MM.1S (cell line): Measurements from ENCODE around the gene MAGI3.

Experiments used
- DNase-seq: peaks from one replicate; pipeline ENCODE4 v3.0.0-alpha.2; 2015
- H2AFZ ChIP-seq: fragments of 300-600 bp; sonication (generic); 2 replicates; pipeline ENCODE4 v1.6.0; 2016; ENCODE audit warnings: antibody characterized with exemption, low read length
- H3F3A ChIP-seq: fragments of 300-600 bp; sonication (generic); 2 replicates; pipeline ENCODE4 v1.6.1; 2016; ENCODE audit warnings: mild to moderate bottlenecking, antibody characterized with exemption, low read length, moderate library complexity, mixed read lengths; ENCODE audit not compliant: insufficient read depth
- H3K27ac ChIP-seq: fragments of 300-600 bp; sonication (generic); 2 replicates; pipeline ENCODE4 v1.5.1; 2016; ENCODE audit warnings: mild to moderate bottlenecking, low read length
- H3K27me3 ChIP-seq: fragments of 300-600 bp; sonication (generic); replicated peaks from 2 replicates; pipeline ENCODE4 v1.6.0; 2016; ENCODE audit warnings: low read length; ENCODE audit not compliant: insufficient read depth
- H3K36me3 ChIP-seq: fragments of 300-600 bp; sonication (generic); replicated peaks from 2 replicates; pipeline ENCODE4 v1.6.1; 2016; ENCODE audit warnings: mild to moderate bottlenecking, low read length, mixed read lengths; ENCODE audit not compliant: insufficient read depth
- H3K4me1 ChIP-seq: fragments of 300-600 bp; sonication (generic); 2 replicates; pipeline ENCODE4 v1.6.1; 2016; ENCODE audit warnings: low read length, mixed read lengths
- H3K4me2 ChIP-seq: fragments of 300-600 bp; sonication (generic); 2 replicates; pipeline ENCODE4 v1.6.0; 2016; ENCODE audit warnings: low read depth, low read length
- H3K4me3 ChIP-seq: fragments of 300-600 bp; sonication (generic); 2 replicates; pipeline ENCODE4 v1.5.1; 2016; ENCODE audit warnings: low read length, mixed read lengths
- H3K79me2 ChIP-seq: fragments of 300-600 bp; sonication (generic); 2 replicates; pipeline ENCODE4 v1.6.1; 2016; ENCODE audit warnings: mixed run types, low read length, mixed read lengths
- H3K9ac ChIP-seq: fragments of 300-600 bp; sonication (generic); 2 replicates; pipeline ENCODE4 v1.6.1; 2016; ENCODE audit warnings: low read length, mixed read lengths
- H3K9me2 ChIP-seq: fragments of 300-600 bp; sonication (generic); replicated peaks from 2 replicates; pipeline ENCODE4 v1.6.1; 2016; ENCODE audit warnings: mild to moderate bottlenecking, low read length, mixed read lengths; ENCODE audit not compliant: insufficient read depth
- H3K9me3 ChIP-seq: fragments of 300-600 bp; sonication (generic); replicated peaks from 2 replicates; pipeline ENCODE4 v1.6.1; 2016; ENCODE audit warnings: mild to moderate bottlenecking, low read length, mixed read lengths; ENCODE audit not compliant: insufficient read depth
- H4K20me1 ChIP-seq: fragments of 300-600 bp; sonication (generic); 2 replicates; pipeline ENCODE4 v1.6.1; 2016; ENCODE audit warnings: mild to moderate bottlenecking, low read length, moderate library complexity, mixed read lengths; ENCODE audit not compliant: insufficient read depth
- CTCF ChIP-seq: fragments of 300-600 bp; sonication (generic); IDR thresholded peaks from 2 replicates; pipeline ENCODE4 v1.5.1; 2016; ENCODE audit warnings: antibody characterized with exemption, low read length, mixed read lengths
- EZH2 ChIP-seq: fragments of 300-600 bp; sonication (generic); optimal IDR thresholded peaks from 2 replicates; pipeline ENCODE3; 2017; ENCODE audit warnings: low read depth, mild to moderate bottlenecking, antibody characterized with exemption, low read length, mixed read lengths
- EZH2phosphoT487 ChIP-seq: fragments of 300-600 bp; sonication (generic); IDR thresholded peaks from 2 replicates; pipeline ENCODE4 v1.6.1; 2018; ENCODE audit warnings: antibody characterized with exemption, low read length

The MAGI3 gene

DNA sequence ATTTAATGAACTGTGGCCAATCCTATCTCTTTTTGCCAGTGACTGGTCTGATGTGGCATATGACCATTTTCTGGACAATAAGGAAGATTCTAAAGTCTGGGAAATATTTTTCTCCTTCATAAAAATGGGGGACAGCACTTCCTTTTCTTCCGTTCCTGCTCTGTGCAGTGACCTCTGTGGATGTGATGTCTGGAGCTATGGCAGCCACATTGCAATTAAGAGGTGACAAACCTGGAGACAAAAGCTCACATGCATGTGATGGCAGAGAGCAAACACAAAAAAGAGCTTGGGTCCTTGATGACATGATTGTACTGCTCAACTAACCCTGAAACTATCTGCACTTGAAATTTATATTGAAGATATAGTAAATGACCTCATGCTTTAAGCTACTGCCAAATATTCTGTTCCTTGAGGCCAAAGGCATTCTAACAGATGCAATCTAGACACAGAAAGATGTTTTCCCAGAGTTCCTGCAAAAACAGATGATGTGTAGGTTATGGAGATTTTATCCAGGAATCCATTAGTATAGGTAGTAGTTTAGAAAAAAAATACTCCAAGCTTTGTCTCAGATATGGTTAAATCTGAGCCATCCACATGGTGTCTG, 2.2 kb upstream of the MAGI3 start:
- Histone ChIP-seq H4K20me1 (no peaks in the 10 kb centered on the region), H3K27ac (no peak overlapping the region), H3K9me3 (no peaks in the 10 kb centered on the region), H3K4me2 (0 out of 2 replicates have a peak overlapping the region, but pooled peaks have one; percentile 91), H3K79me2 (peaks cover 12% of the 10 kb centered on the region), H3K4me1 (no peaks in the 10 kb centered on the region), H3K36me3 (no peaks in the 10 kb centered on the region), H3K4me3 (no peak overlapping the region), H3K9me2 (no peaks in the 10 kb centered on the region), H3F3A (0 out of 2 replicates have a peak, but pooled peaks cover 2% of the 10 kb centered on the region), H3K27me3 (no peaks in the 10 kb centered on the region), H3K9ac (no peak overlapping the region), H2AFZ (no peak overlapping the region)
- no peak for DNase-seq
- no peak for TF ChIP-seq EZH2phosphoT487

DNA sequence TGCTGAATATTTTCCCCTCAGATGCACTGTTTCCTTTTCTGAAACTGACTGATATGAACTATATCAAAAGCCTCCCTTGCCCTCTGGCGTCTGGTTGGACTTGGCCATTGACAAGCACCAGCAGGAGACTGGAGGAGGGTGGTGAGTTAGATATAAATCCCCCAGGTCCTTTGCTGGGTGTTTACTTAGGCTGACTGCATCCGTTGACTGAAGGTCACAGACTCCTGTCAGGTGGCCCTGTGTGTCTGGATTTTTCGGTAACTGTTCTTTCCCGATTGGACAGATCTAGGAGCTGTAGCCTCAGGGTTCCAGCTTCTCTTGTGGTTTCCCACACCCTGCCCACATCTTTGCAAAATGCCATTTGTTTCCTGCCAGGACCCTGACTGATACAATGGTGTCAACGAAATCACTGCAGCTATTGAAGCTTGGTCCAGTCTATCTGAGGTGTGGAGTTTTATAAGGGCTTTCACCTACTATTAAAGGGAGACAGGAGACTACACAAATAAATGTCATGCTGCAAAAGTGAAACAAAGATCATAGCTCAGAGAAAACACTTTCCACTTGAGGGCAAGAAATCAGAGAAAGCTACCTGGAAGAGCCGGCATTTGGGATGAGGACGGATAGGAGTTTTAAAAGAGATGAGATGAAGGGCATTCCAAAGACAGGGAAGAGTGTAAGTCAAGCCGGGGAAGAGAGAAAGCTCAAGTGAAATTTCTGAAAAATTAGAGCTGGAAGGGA, 1.5 kb upstream of the MAGI3 start:
- H3K9me2 ChIP-seq: no peaks in the 10 kb centered on the region
- no peak for DNase-seq
- H2AFZ ChIP-seq: peak overlapping the region; percentile 88
- TF ChIP-seq EZH2phosphoT487 (no peak), CTCF (no peak), EZH2 (no peak)
- H4K20me1 ChIP-seq: no peaks in the 10 kb centered on the region
- no peak overlapping the region for H3K27ac ChIP-seq
- H3F3A ChIP-seq: 0 out of 2 replicates have a peak, but pooled peaks cover 2% of the 10 kb centered on the region
- H3K36me3 ChIP-seq: no peaks in the 10 kb centered on the region
- H3K4me3 ChIP-seq: peak overlapping the region; percentile 76
- H3K9me3 ChIP-seq: no peaks in the 10 kb centered on the region
- no peaks in the 10 kb centered on the region for H3K4me1 ChIP-seq
- H3K4me2 ChIP-seq: peak overlapping the region; percentile 91
- H3K9ac ChIP-seq: peak overlapping the region; percentile 67; the same call in 1 of the 2 replicates
- H3K79me2 ChIP-seq: peaks cover 17% of the 10 kb centered on the region
- no peaks in the 10 kb centered on the region for H3K27me3 ChIP-seq

DNA sequence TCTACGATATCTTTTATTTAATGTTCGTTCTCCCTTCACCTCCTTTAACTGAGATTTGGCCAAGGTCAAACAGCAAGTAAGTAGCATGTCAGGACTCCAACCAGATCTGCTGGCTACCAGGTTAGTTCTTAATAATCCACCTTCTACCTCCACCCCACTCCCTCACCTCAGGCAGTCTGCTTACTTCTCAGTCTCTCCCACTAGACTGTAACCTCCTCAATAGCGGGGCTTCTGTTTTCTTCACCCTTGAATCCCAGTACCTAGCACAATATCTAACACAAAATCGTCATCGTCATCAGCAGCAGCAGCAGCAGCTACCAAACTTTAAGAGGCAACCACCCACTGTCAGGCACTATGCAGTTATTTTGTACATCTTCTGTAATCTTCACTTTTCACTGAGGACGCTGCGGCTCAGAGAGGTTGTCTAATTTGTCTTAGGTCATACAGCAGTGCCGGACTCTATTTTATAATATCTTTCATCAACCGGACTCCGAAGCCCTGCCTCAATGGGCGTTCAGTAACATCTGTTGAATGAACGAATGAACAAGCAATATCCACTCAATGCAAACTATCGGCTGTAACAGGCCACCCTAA, 859 bp upstream of the MAGI3 start:
- H3K9me3 ChIP-seq: no peaks in the 10 kb centered on the region
- peak overlapping the region; percentile 91 for H3K4me2 ChIP-seq
- H3K9me2 ChIP-seq: no peaks in the 10 kb centered on the region
- H3K27me3 ChIP-seq: no peaks in the 10 kb centered on the region
- peak; percentile 9 for DNase-seq
- H4K20me1 ChIP-seq: no peaks in the 10 kb centered on the region
- H3K9ac ChIP-seq: peak overlapping the region; percentile 67; the same call in 1 of the 2 replicates
- H3K79me2 ChIP-seq: peaks cover 20% of the 10 kb centered on the region
- peak overlapping the region; percentile 76 for H3K4me3 ChIP-seq
- H3K27ac ChIP-seq: peak overlapping the region; percentile 71; the same call in 1 of the 2 replicates
- no peaks in the 10 kb centered on the region for H3K36me3 ChIP-seq
- TF ChIP-seq EZH2 (no peak), CTCF (no peak), EZH2phosphoT487 (no peak)
- peak overlapping the region; percentile 88 for H2AFZ ChIP-seq
- 0 out of 2 replicates have a peak, but pooled peaks cover 2% of the 10 kb centered on the region for H3F3A ChIP-seq
- H3K4me1 ChIP-seq: no peaks in the 10 kb centered on the region
